Activated CD8-positive, alpha-beta T cell treated with anti-CD3 and anti-CD28 coated beads for 36 hours (primary cell): ENCODE results near the gene BTBD17. TPM values are rescaled to one million over a fixed set of nuclear protein-coding genes. Genes with fewer than 3 reads are reported as not detected.

ENCODE experiments used
- ATAC-seq: fragments of 200-7000 bp; cut with Tn5 transposase; one replicate; pipeline ENCODE4 v1.10.0; 2021; ENCODE audit warnings: mild to moderate bottlenecking, moderate library complexity
- CTCF ChIA-PET: fragments of 350-600 bp; sonication (Branson Sonifier 250); formaldehyde crosslinking; loops from one replicate; lab custom pipeline; 2021; ENCODE audit warnings: antibody characterized with exemption; lab: Charles Lee
- POLR2A ChIA-PET: fragments of 350-600 bp; sonication (Branson Sonifier 250); formaldehyde crosslinking; loops from one replicate; lab custom pipeline; 2021; ENCODE audit warnings: antibody characterized with exemption; lab: Charles Lee
- DNase-seq: peaks from one replicate; pipeline ENCODE4 v3.0.0-alpha.2; 2020
- H3K27ac Mint-ChIP-seq: one replicate; pipeline ENCODE4 v1.8.0; 2021; ENCODE audit warnings: mild to moderate bottlenecking, mixed read lengths
- H3K27me3 Mint-ChIP-seq: one replicate; pipeline ENCODE4 v1.8.0; 2021; ENCODE audit warnings: mixed read lengths
- H3K36me3 Mint-ChIP-seq: one replicate; pipeline ENCODE4 v1.8.0; 2021; ENCODE audit warnings: low read depth, mixed read lengths
- H3K4me1 Mint-ChIP-seq: one replicate; pipeline ENCODE4 v1.8.0; 2021; ENCODE audit warnings: low read depth, mixed read lengths
- H3K4me3 Mint-ChIP-seq: one replicate; pipeline ENCODE4 v1.8.0; 2021; ENCODE audit warnings: mild to moderate bottlenecking, moderate library complexity, mixed read lengths
- H3K9me3 Mint-ChIP-seq: one replicate; pipeline ENCODE4 v1.8.0; 2021; ENCODE audit warnings: mixed read lengths
- intact Hi-C: fragments of 100-400 bp; cut with micrococcal nuclease; formaldehyde crosslinking; loops from one replicate; pipeline ENCODE4 v1.10.0; 2022
- total RNA-seq, 2 experiments: library from RNA; stranded (reverse); gene quantifications; one replicate each; pipeline ENCODE4 v1.2.3, GENCODE V29; 2021
- TF ChIP-seq, protein P1 (sequence below): fragments of 200-600 bp; IDR thresholded peaks from one replicate; pipeline ENCODE4 v1.8.0; 2022; ENCODE audit warnings: antibody characterized with exemption, mild to moderate bottlenecking

Gene BTBD17
- total RNA-seq, 2 experiments from 2014 or later = not detected

GRCh38 chr17:74385201-74385600, 23.5 kb upstream of the BTBD17 start:
- DNase-seq (no peak), ATAC-seq (no peak)
- no peaks in the 10 kb centered on the region for H3K36me3 Mint-ChIP-seq
- H3K27me3 Mint-ChIP-seq = no peaks in the 10 kb centered on the region
- TF ChIP-seq, protein P1, sequence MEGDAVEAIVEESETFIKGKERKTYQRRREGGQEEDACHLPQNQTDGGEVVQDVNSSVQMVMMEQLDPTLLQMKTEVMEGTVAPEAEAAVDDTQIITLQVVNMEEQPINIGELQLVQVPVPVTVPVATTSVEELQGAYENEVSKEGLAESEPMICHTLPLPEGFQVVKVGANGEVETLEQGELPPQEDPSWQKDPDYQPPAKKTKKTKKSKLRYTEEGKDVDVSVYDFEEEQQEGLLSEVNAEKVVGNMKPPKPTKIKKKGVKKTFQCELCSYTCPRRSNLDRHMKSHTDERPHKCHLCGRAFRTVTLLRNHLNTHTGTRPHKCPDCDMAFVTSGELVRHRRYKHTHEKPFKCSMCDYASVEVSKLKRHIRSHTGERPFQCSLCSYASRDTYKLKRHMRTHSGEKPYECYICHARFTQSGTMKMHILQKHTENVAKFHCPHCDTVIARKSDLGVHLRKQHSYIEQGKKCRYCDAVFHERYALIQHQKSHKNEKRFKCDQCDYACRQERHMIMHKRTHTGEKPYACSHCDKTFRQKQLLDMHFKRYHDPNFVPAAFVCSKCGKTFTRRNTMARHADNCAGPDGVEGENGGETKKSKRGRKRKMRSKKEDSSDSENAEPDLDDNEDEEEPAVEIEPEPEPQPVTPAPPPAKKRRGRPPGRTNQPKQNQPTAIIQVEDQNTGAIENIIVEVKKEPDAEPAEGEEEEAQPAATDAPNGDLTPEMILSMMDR = no peak
- no peak overlapping the region for H3K27ac Mint-ChIP-seq
- ChIA-PET POLR2A (no interaction called here), CTCF (interaction anchor here (1.8 to 2.0 kb wide), 2 partner anchors 17 to 24 kb away, joined by 4 to 14 read pairs; partner anchors contain the start of gene GPR142)
- no peaks in the 10 kb centered on the region for H3K4me1 Mint-ChIP-seq
- no peaks in the 10 kb centered on the region for H3K9me3 Mint-ChIP-seq
- intact Hi-C loops = no loop called here
- H3K4me3 Mint-ChIP-seq = no peak overlapping the region

GRCh38 chr17:74383141-74383540, 21.5 kb upstream of the BTBD17 start:
- H3K36me3 Mint-ChIP-seq = no peaks in the 10 kb centered on the region
- ChIA-PET CTCF (interaction anchor here (6.4 kb wide), 1 partner anchor 15 kb away, joined by 104 read pairs; the partner anchor contains the start of gene GPR142), POLR2A (no interaction called here)
- H3K27me3 Mint-ChIP-seq = no peaks in the 10 kb centered on the region
- no peaks in the 10 kb centered on the region for H3K4me1 Mint-ChIP-seq
- H3K4me3 Mint-ChIP-seq = no peak overlapping the region
- intact Hi-C loops = no loop called here
- DNase-seq = no peak
- TF ChIP-seq, protein P1 = no peak
- no peak for ATAC-seq
- no peak overlapping the region for H3K27ac Mint-ChIP-seq
- H3K9me3 Mint-ChIP-seq = no peaks in the 10 kb centered on the region

GRCh38 chr17:74380959-74381808, 19.5 kb upstream of the BTBD17 start:
- H3K36me3 Mint-ChIP-seq = no peaks in the 10 kb centered on the region
- intact Hi-C loops = no loop called here
- no peak for ATAC-seq
- ChIA-PET CTCF (interaction anchor here (0.6 to 6.4 kb wide), 11 partner anchors 12 to 116 kb away, joined by 3 to 133 read pairs (median 26); partner anchors contain the start of gene GPR142), POLR2A (interaction anchor here (1.6 kb wide), 1 partner anchor 12 kb away, joined by 3 read pairs; no protein-coding TSS in a partner anchor)
- H3K9me3 Mint-ChIP-seq = no peaks in the 10 kb centered on the region
- no peak overlapping the region for H3K27ac Mint-ChIP-seq
- H3K4me1 Mint-ChIP-seq = no peaks in the 10 kb centered on the region
- no peaks in the 10 kb centered on the region for H3K27me3 Mint-ChIP-seq
- DNase-seq = no peak
- no peak overlapping the region for H3K4me3 Mint-ChIP-seq
- TF ChIP-seq, protein P1 = no peak

DNA sequence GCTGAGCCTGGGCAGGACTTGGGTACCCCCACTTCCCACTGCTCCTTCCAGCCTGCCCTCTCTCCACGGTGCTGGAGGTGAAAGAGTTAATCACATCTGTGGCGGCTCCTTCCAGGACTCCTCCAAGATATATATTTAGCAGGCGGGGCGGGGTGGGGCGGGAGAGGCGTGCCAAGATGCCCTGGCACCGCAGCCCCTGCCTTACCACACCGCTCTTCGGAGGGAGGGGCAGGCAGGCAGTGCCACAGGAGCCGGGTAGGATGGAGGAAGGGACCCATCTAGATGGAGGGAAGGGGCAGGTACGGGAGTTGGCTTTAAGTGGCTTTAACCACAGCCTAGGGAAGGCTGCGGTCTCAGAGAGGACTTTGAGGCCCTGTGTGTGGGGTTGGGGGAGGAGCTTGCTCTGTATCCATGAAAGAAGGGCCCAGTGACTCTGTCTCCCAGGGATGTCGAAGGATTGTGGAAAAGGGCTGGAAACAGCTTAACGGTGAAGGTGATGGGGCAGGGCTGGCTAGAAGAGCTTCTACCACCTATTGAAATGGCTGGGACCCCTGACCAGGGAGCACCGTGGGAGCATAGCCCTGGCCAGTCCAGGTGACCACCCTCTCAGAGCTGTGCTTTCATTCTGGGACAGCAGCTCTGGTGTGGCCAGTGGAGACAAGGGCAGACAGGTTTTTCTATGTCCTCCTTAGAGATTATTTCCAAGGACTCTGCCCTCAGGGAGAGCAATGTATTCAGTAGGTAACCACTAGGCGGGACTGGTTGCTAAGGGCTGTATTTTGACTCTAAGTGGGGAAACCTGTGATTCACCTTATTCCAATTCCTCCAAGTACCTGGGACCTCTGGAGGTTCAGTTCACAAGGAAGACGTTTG, 18.7 kb upstream of the BTBD17 start:
- Mint-ChIP-seq H3K4me3 (no peak overlapping the region), H3K4me1 (no peaks in the 10 kb centered on the region), H3K36me3 (no peaks in the 10 kb centered on the region), H3K27ac (no peak overlapping the region), H3K9me3 (no peaks in the 10 kb centered on the region), H3K27me3 (no peaks in the 10 kb centered on the region)
- DNase-seq (no peak), ATAC-seq (no peak)
- POLR2A ChIA-PET = interaction anchor here (1.6 kb wide), 1 partner anchor 12 kb away, joined by 3 read pairs; no protein-coding TSS in a partner anchor
- TF ChIP-seq, protein P1 = no peak
- CTCF ChIA-PET = interaction anchor here (0.9 to 6.4 kb wide), 21 partner anchors 8 to 152 kb away, joined by 3 to 133 read pairs (median 11); partner anchors contain the start of genes BTBD17, CD300LB and GPR142
- intact Hi-C loops = no loop called here
